ENCODE results near the gene RPS6KC1. TPM values are rescaled to one million over a fixed set of nuclear protein-coding genes. Genes with fewer than 3 reads are reported as not detected.

Gene RPS6KC1
- total RNA-seq, 2 experiments from 2014 or later = 6.2 to 7.0 TPM

DNA sequence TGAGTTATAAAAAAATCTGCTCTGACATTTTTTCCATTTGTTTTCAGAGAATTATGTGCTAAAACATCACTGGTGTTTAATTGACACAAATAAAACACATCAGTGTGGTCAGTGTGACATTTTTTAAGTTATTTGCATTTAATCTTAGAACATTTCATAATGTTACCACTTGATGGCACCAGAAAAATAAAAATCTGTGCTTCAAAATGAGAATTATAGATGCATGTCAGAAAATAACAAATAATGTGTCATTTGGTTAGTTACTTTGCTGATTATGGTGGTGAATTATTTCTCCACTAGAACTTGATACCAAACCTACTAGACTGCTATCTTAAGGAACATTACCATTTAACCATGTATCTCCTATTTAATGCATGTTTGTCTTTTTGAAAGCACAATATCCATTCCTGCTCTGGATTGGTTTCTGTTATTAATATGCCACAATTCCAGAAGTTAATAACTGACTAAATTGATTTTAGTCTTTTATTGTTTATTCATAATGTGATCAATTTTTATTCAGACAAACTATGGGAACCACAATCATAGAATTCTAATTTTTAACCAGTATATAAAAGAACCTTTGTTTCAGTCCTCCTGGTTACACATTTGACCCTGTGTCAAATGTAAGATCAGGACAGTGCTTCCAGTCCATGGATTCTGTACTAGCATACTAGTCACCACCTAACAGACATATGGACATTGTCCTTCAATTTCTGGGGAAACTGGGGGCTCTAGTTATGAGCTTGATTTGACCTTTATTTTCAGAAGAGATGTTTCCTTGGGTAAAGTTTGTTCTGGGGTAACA is 81.0 kb downstream of the RPS6KC1 start:
- intact Hi-C loops (cut with DNase I, micrococcal nuclease) = no loop called here

DNA sequence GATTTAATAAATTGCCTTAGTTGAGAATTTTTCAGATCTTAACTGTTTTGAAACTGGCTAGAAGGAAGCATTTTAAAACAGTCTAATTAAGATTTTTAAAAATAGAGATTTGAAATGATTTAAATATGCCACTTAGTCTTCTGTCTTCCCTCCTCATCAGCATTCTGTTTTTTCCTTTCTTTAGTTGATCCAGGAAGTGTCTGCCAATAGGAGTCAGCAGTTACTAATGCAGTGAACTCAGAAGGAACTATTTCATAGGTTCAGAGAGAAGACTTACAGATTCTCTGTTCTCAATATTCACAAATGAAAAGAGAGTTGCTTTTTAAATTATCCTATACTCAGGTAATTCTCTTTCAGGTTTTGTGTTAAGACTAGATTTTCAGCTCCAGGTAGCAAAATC is 84.5 kb downstream of the RPS6KC1 start:
- Mint-ChIP-seq H3K4me1 (ENCODE audit: low read depth) (peaks cover 21% of the 10 kb centered on the region), H3K4me3 (no peak overlapping the region), H3K27me3 (no peaks in the 10 kb centered on the region), H3K9me3 (no peaks in the 10 kb centered on the region), H3K36me3 (ENCODE audit: low read depth) (peaks cover 41% of the 10 kb centered on the region), H3K27ac (no peak overlapping the region)
- POLR2A ChIA-PET = no interaction called here
- ATAC-seq (ENCODE audit: poor library complexity) = no peak
- CTCF ChIA-PET = no interaction called here
- Histone ChIP-seq H3K27ac (ENCODE audit: low read depth in 1 of 2, low read length in 2 of 2) (no peak overlapping the region), H3K4me3 (ENCODE audit: low read length) (no peak overlapping the region), H3K4me1 (ENCODE audit: insufficient read depth, low read length) (no peaks in the 10 kb centered on the region), H3K9me3 (ENCODE audit: control insufficient read depth in 1 of 2, insufficient read depth in 1 of 2, low read length in 2 of 2) (no peaks in the 10 kb centered on the region), H3K36me3 (ENCODE audit: insufficient read depth, low read length) (no peaks in the 10 kb centered on the region), H3K27me3 (ENCODE audit: control insufficient read depth in 1 of 2, insufficient read depth in 2 of 2, low read length in 2 of 2) (no peaks in the 10 kb centered on the region)
- DNase-seq = no peak
- TF ChIP-seq, protein P1, sequence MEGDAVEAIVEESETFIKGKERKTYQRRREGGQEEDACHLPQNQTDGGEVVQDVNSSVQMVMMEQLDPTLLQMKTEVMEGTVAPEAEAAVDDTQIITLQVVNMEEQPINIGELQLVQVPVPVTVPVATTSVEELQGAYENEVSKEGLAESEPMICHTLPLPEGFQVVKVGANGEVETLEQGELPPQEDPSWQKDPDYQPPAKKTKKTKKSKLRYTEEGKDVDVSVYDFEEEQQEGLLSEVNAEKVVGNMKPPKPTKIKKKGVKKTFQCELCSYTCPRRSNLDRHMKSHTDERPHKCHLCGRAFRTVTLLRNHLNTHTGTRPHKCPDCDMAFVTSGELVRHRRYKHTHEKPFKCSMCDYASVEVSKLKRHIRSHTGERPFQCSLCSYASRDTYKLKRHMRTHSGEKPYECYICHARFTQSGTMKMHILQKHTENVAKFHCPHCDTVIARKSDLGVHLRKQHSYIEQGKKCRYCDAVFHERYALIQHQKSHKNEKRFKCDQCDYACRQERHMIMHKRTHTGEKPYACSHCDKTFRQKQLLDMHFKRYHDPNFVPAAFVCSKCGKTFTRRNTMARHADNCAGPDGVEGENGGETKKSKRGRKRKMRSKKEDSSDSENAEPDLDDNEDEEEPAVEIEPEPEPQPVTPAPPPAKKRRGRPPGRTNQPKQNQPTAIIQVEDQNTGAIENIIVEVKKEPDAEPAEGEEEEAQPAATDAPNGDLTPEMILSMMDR (IDR thresholded peaks at IDR 0.05) = no peak
- intact Hi-C loops (cut with DNase I, micrococcal nuclease) = no loop called here

More for the DNA sequence above, 81.0 kb downstream of the RPS6KC1 start:
- ATAC-seq (ENCODE audit: poor library complexity) (no peak), DNase-seq (no peak)
- H3K27me3 ChIP-seq (ENCODE audit: control insufficient read depth in 1 of 2, insufficient read depth in 2 of 2, low read length in 2 of 2) = no peaks in the 10 kb centered on the region
- peaks cover 5% of the 10 kb centered on the region for H3K4me1 Mint-ChIP-seq (ENCODE audit: low read depth)
- H3K9me3 Mint-ChIP-seq = no peaks in the 10 kb centered on the region
- no peaks in the 10 kb centered on the region for H3K9me3 ChIP-seq (ENCODE audit: control insufficient read depth in 1 of 2, insufficient read depth in 1 of 2, low read length in 2 of 2)
- H3K27ac ChIP-seq (ENCODE audit: low read depth in 1 of 2, low read length in 2 of 2) = no peak overlapping the region
- H3K27me3 Mint-ChIP-seq = no peaks in the 10 kb centered on the region
- H3K36me3 Mint-ChIP-seq (ENCODE audit: low read depth) = peaks cover 27% of the 10 kb centered on the region
- no peak overlapping the region for H3K4me3 ChIP-seq (ENCODE audit: low read length)
- ChIA-PET CTCF (no interaction called here), POLR2A (no interaction called here)
- H3K4me3 Mint-ChIP-seq = no peak overlapping the region
- TF ChIP-seq, protein P1 (IDR thresholded peaks at IDR 0.05) = no peak
- H3K4me1 ChIP-seq (ENCODE audit: insufficient read depth, low read length) = no peaks in the 10 kb centered on the region
- no peaks in the 10 kb centered on the region for H3K36me3 ChIP-seq (ENCODE audit: insufficient read depth, low read length)
- no peak overlapping the region for H3K27ac Mint-ChIP-seq

DNA sequence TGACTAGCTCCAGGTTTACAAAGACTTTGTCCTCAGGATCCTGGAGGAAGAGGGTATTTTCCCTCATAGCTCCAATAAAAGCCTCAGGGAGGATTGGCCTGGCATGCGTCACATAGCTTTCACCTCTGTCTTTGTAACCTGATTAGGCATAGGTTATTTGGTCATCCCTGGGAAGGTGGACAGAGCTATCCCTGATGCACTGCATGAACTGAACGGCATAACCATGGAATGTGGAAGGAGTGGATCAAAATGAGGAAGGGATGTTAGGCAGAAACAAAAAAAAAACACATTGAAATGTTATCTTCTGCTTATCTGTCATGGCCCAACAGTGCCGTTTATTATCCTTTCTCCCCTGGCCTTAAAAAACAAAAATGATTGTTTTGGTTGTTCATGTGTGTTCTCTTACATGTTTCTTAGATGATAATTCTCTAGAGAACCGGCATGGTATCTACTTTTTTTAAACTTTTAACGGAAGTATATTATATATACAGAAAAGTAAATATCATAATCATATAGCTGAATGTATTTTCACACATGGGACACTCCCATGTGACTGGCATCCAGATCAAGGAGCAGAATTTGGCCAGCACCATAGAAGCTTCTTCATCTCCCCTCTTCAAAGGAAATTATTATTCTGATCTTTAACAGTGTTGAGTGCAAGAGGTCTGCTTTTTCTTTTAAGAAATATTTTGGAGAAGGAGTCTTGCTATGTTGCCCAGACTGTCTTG is 85.3 kb downstream of the RPS6KC1 start:
- POLR2A ChIA-PET = no interaction called here
- intact Hi-C loops (cut with DNase I, micrococcal nuclease) = no loop called here
- CTCF ChIA-PET = interaction anchor here (0.7 kb wide), 1 partner anchor 13 kb away, joined by 3 read pairs; no protein-coding TSS in a partner anchor
- H3K4me1 ChIP-seq (ENCODE audit: insufficient read depth, low read length) = no peaks in the 10 kb centered on the region
- H3K36me3 ChIP-seq (ENCODE audit: insufficient read depth, low read length) = no peaks in the 10 kb centered on the region
- H3K4me3 Mint-ChIP-seq = no peak overlapping the region
- peaks cover 24% of the 10 kb centered on the region for H3K4me1 Mint-ChIP-seq (ENCODE audit: low read depth)
- DNase-seq = no peak
- no peaks in the 10 kb centered on the region for H3K27me3 ChIP-seq (ENCODE audit: control insufficient read depth in 1 of 2, insufficient read depth in 2 of 2, low read length in 2 of 2)
- no peak overlapping the region for H3K27ac ChIP-seq (ENCODE audit: low read depth in 1 of 2, low read length in 2 of 2)
- no peak overlapping the region for H3K27ac Mint-ChIP-seq
- TF ChIP-seq, protein P1 (IDR thresholded peaks at IDR 0.05) = no peak
- no peak overlapping the region for H3K4me3 ChIP-seq (ENCODE audit: low read length)
- no peaks in the 10 kb centered on the region for H3K9me3 ChIP-seq (ENCODE audit: control insufficient read depth in 1 of 2, insufficient read depth in 1 of 2, low read length in 2 of 2)
- H3K27me3 Mint-ChIP-seq = no peaks in the 10 kb centered on the region
- peaks cover 46% of the 10 kb centered on the region for H3K36me3 Mint-ChIP-seq (ENCODE audit: low read depth)
- no peaks in the 10 kb centered on the region for H3K9me3 Mint-ChIP-seq
- ATAC-seq (ENCODE audit: poor library complexity) = no peak

Data from CD4-positive, alpha-beta T cell (primary cell).